Suprapubic skin (tissue), 4 donors: ENCODE measurements around the gene CHAC1. TPM values are rescaled to one million over a fixed set of nuclear protein-coding genes. Genes with fewer than 3 reads are reported as not detected.

Experiments used
- DNase-seq, 2 donors: peaks; one replicate each; pipeline ENCODE4 v3.0.0-alpha.2; 2019; ENCODE audit warnings: low spot score in 2 of 2
- H3K27ac ChIP-seq: fragments of 200-600 bp; sonication (generic); one replicate; pipeline ENCODE4 v1.5.1; 2019
- H3K27me3 ChIP-seq: fragments of 200-600 bp; sonication (generic); one replicate; pipeline ENCODE4 v1.5.1; 2019
- H3K36me3 ChIP-seq: fragments of 200-600 bp; sonication (generic); one replicate; pipeline ENCODE4 v1.5.1; 2019
- H3K4me1 ChIP-seq: fragments of 200-600 bp; sonication (generic); one replicate; pipeline ENCODE4 v1.5.1; 2019
- H3K4me3 ChIP-seq: fragments of 200-600 bp; sonication (generic); one replicate; pipeline ENCODE4 v1.5.1; 2019; ENCODE audit warnings: mild to moderate bottlenecking
- H3K9me3 ChIP-seq: fragments of 200-600 bp; sonication (generic); one replicate; pipeline ENCODE4 v1.5.1; 2019
- CTCF ChIP-seq, 2 donors: fragments of 200-600 bp in 1 of 2; fragments of 450-650 bp in 1 of 2; sonication (generic) in 1 of 2; IDR thresholded peaks; one replicate each; pipeline ENCODE4 v1.5.1; 2016 to 2019; ENCODE audit warnings: antibody characterized with exemption in 2 of 2, mild to moderate bottlenecking in 1 of 2, moderate library complexity in 1 of 2
- EP300 ChIP-seq: sonication (generic); formaldehyde crosslinking; IDR thresholded peaks from one replicate; pipeline ENCODE4 v1.6.1; 2017; ENCODE audit warnings: antibody characterized with exemption
- POLR2A ChIP-seq, 2 donors: fragments of 450-650 bp; IDR thresholded peaks; one replicate each; pipeline ENCODE4 v1.6.1; 2017; ENCODE audit warnings: antibody characterized with exemption in 2 of 2, mild to moderate bottlenecking in 2 of 2, moderate library complexity in 2 of 2
- POLR2AphosphoS5 ChIP-seq, 3 donors: sonication (generic); formaldehyde crosslinking; IDR thresholded peaks; one replicate each; pipeline ENCODE4 v1.6.1; 2017; ENCODE audit warnings: antibody characterized with exemption in 3 of 3
- WGBS: methylation state at CpG from one replicate; pipeline ENCODE4 v1.1.5; 2018; 5-methylcytosine and 5-hydroxymethylcytosine counted together
- total RNA-seq, 4 donors: library from RNA; depleted of rRNA; stranded (reverse); fragments of >200 nt; gene quantifications; one replicate each; pipeline ENCODE4 v1.1.0, GENCODE V29; 2016

CHAC1 gene
- total RNA-seq, 4 donors from 2014 or later, result 2.6 to 10.0 (median 3.3) TPM; not detected in 1

- peaks cover 77% of the 10 kb centered on the region for H3K36me3 ChIP-seq
- H3K4me3 ChIP-seq, result no peak overlapping the region
- H3K27ac ChIP-seq, result no peak overlapping the region
- DNase-seq, result no peak
- TF ChIP-seq POLR2AphosphoS5 (IDR thresholded peaks at IDR 0.05) (no peak), CTCF (IDR thresholded peaks at IDR 0.05) (no peak), POLR2A (IDR thresholded peaks at IDR 0.05) (no peak), EP300 (no peak)
- no peaks in the 10 kb centered on the region for H3K9me3 ChIP-seq
- H3K4me1 ChIP-seq, result no peaks in the 10 kb centered on the region
- H3K27me3 ChIP-seq, result no peaks in the 10 kb centered on the region
- WGBS, result 93% methylated on average over 6 of the region's 6 CpGs
Measured at GRCh38 chr15:40985541-40986330, 32.5 kb downstream of the CHAC1 start.

DNA sequence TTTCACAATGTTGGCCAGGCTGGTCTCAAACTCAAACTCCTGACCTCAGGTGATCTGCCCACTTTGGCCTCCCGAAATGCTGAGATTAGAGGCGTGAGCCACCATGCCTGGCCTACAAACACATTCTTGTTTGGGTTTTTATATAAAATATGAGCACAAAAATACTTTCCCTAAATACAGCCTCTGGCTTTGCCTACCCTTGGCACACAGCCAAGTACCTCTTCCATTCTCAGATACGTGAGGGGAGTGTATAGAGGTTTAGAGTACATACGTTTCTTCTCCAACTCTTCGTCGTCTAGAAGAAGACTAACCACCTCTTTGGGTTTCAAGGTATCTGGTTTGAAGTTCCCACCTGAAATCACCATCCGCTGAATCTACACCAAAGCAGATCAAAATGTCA is 33.5 kb downstream of the CHAC1 start:
- H3K27me3 ChIP-seq, result no peaks in the 10 kb centered on the region
- H3K36me3 ChIP-seq, result peaks cover 77% of the 10 kb centered on the region
- H3K27ac ChIP-seq, result no peak overlapping the region
- no peaks in the 10 kb centered on the region for H3K9me3 ChIP-seq
- 79% methylated on average over 7 of the region's 7 CpGs for WGBS
- no peaks in the 10 kb centered on the region for H3K4me1 ChIP-seq
- TF ChIP-seq CTCF (IDR thresholded peaks at IDR 0.05) (no peak), POLR2AphosphoS5 (IDR thresholded peaks at IDR 0.05) (no peak), POLR2A (IDR thresholded peaks at IDR 0.05) (no peak), EP300 (no peak)
- no peak for DNase-seq
- H3K4me3 ChIP-seq, result no peak overlapping the region

- TF ChIP-seq CTCF (IDR thresholded peaks at IDR 0.05), result no peak
- no peak for TF ChIP-seq POLR2A (IDR thresholded peaks at IDR 0.05)
- no peak for TF ChIP-seq EP300
- TF ChIP-seq POLR2AphosphoS5 (IDR thresholded peaks at IDR 0.05), result no peak
- Histone ChIP-seq H3K36me3 (peaks cover 66% of the 10 kb centered on the region), H3K4me3 (no peak overlapping the region), H3K27ac (no peak overlapping the region), H3K9me3 (no peaks in the 10 kb centered on the region), H3K4me1 (peaks cover 4% of the 10 kb centered on the region), H3K27me3 (no peaks in the 10 kb centered on the region)
- WGBS, result 91% methylated on average over 4 of the region's 4 CpGs
- DNase-seq, result no peak
Measured at GRCh38 chr15:40988156-40988555, 34.9 kb downstream of the CHAC1 start.

DNA sequence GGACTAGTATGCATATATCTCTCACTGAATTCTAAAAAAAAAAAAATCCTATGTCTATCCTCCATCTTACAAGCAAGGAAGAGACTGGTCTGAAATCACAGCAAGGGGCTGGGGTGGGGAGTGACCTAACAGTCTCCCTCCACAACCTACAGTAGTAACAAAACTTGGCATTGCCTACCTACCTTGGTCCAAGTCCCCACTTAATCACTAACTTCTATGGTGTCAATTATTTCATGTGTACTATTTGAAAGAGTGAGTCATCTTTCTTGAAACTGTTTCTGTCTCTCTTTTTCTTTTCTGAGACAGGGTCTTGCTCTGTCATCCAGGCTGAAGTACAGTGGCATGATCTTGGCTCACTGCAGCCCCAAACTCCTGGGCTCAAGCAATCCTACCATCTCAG is 36.8 kb downstream of the CHAC1 start:
- Histone ChIP-seq H3K27ac (no peak overlapping the region), H3K36me3 (peaks cover 53% of the 10 kb centered on the region), H3K27me3 (no peaks in the 10 kb centered on the region), H3K4me1 (peaks cover 7% of the 10 kb centered on the region), H3K4me3 (no peak overlapping the region), H3K9me3 (no peaks in the 10 kb centered on the region)
- no peak for DNase-seq
- no peak for TF ChIP-seq POLR2AphosphoS5 (IDR thresholded peaks at IDR 0.05)
- TF ChIP-seq CTCF (IDR thresholded peaks at IDR 0.05), result no peak
- TF ChIP-seq EP300, result no peak
- TF ChIP-seq POLR2A (IDR thresholded peaks at IDR 0.05), result no peak

DNA sequence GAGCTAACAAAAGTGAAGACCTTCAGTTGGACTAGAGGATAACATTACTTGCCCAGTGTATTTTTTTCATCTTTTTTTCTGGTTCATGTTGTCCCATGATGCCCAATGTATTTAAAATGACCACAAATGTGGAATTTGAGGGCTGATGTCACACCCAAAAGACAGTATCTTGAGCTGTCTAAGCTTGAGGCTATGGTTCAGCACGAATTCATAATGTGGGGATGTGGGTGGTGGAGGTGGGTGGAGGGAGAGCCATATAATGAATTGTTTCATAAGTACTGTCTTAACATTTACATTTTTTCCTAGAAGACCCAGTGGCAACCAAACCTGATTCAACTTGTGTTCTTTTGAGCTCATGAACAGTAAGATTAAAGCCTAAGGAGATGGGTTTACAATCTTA is 37.5 kb downstream of the CHAC1 start:
- Histone ChIP-seq H3K27ac (no peak overlapping the region), H3K27me3 (no peaks in the 10 kb centered on the region), H3K36me3 (peaks cover 53% of the 10 kb centered on the region), H3K4me1 (peaks cover 7% of the 10 kb centered on the region), H3K4me3 (no peak overlapping the region), H3K9me3 (no peaks in the 10 kb centered on the region)
- no peak for TF ChIP-seq POLR2A (IDR thresholded peaks at IDR 0.05)
- no peak for TF ChIP-seq EP300
- TF ChIP-seq POLR2AphosphoS5 (IDR thresholded peaks at IDR 0.05), result no peak
- DNase-seq, result no peak
- 3% methylated on average over 1 of the region's 1 CpG for WGBS
